ENCODE results near the gene STAT6.

STAT6 gene

GRCh38 chr12:57154804-57155434, 43.8 kb upstream of the STAT6 start:
- no peaks in the 10 kb centered on the region for H3K27me3 ChIP-seq (ENCODE audit: control insufficient read depth, insufficient read depth, low read length)
- no peak overlapping the region for H3K4me2 ChIP-seq (ENCODE audit: low read length)
- H3K79me2 ChIP-seq, result no peaks in the 10 kb centered on the region
- H2AFZ ChIP-seq, result no peak overlapping the region
- H3K9ac ChIP-seq, result no peak overlapping the region
- no peak overlapping the region for H3K4me3 ChIP-seq (ENCODE audit: low read depth, low read length)
- TF ChIP-seq CTCF (IDR thresholded peaks at IDR 0.05), result no peak
- H3K4me1 ChIP-seq, result no peaks in the 10 kb centered on the region
- H3K9me3 ChIP-seq (ENCODE audit: control insufficient read depth, low read length), result no peaks in the 10 kb centered on the region
- H3K36me3 ChIP-seq (ENCODE audit: control insufficient read depth, insufficient read depth, low read length), result no peaks in the 10 kb centered on the region
- no peak overlapping the region for H3K27ac ChIP-seq

GRCh38 chr12:57154076-57154475, 42.9 kb upstream of the STAT6 start:
- H3K27ac ChIP-seq, result no peak overlapping the region
- no peak overlapping the region for H3K4me2 ChIP-seq (ENCODE audit: low read length)
- TF ChIP-seq CTCF (IDR thresholded peaks at IDR 0.05), result no peak
- H3K4me1 ChIP-seq, result no peaks in the 10 kb centered on the region
- H3K79me2 ChIP-seq, result no peaks in the 10 kb centered on the region
- H3K36me3 ChIP-seq (ENCODE audit: control insufficient read depth, insufficient read depth, low read length), result no peaks in the 10 kb centered on the region
- no peak overlapping the region for H2AFZ ChIP-seq
- H3K27me3 ChIP-seq (ENCODE audit: control insufficient read depth, insufficient read depth, low read length), result no peaks in the 10 kb centered on the region
- no peaks in the 10 kb centered on the region for H3K9me3 ChIP-seq (ENCODE audit: control insufficient read depth, low read length)
- H3K4me3 ChIP-seq (ENCODE audit: low read depth, low read length), result no peak overlapping the region
- no peak overlapping the region for H3K9ac ChIP-seq

- no peak overlapping the region for H2AFZ ChIP-seq
- H3K4me2 ChIP-seq (ENCODE audit: low read length), result no peak overlapping the region
- H3K27me3 ChIP-seq (ENCODE audit: control insufficient read depth, insufficient read depth, low read length), result no peaks in the 10 kb centered on the region
- H3K79me2 ChIP-seq, result no peaks in the 10 kb centered on the region
- no peak for TF ChIP-seq CTCF (IDR thresholded peaks at IDR 0.05)
- no peaks in the 10 kb centered on the region for H3K9me3 ChIP-seq (ENCODE audit: control insufficient read depth, low read length)
- no peak overlapping the region for H3K27ac ChIP-seq
- no peak overlapping the region for H3K4me3 ChIP-seq (ENCODE audit: low read depth, low read length)
- no peaks in the 10 kb centered on the region for H3K36me3 ChIP-seq (ENCODE audit: control insufficient read depth, insufficient read depth, low read length)
- H3K9ac ChIP-seq, result no peak overlapping the region
- H3K4me1 ChIP-seq, result no peaks in the 10 kb centered on the region
Observed at GRCh38 chr12:57153415-57153997, 42.3 kb upstream of the STAT6 start.

GRCh38 chr12:57152639-57153038, 41.5 kb upstream of the STAT6 start:
- no peak overlapping the region for H3K27ac ChIP-seq
- H3K4me3 ChIP-seq (ENCODE audit: low read depth, low read length), result no peak overlapping the region
- H3K4me2 ChIP-seq (ENCODE audit: low read length), result no peak overlapping the region
- H3K9ac ChIP-seq, result no peak overlapping the region
- H3K79me2 ChIP-seq, result no peaks in the 10 kb centered on the region
- no peak for TF ChIP-seq CTCF (IDR thresholded peaks at IDR 0.05)
- H2AFZ ChIP-seq, result no peak overlapping the region
- H3K27me3 ChIP-seq (ENCODE audit: control insufficient read depth, insufficient read depth, low read length), result no peaks in the 10 kb centered on the region
- H3K36me3 ChIP-seq (ENCODE audit: control insufficient read depth, insufficient read depth, low read length), result no peaks in the 10 kb centered on the region
- H3K9me3 ChIP-seq (ENCODE audit: control insufficient read depth, low read length), result no peaks in the 10 kb centered on the region
- no peaks in the 10 kb centered on the region for H3K4me1 ChIP-seq
